Measurements from ENCODE around the gene ZCCHC7.

ZCCHC7 gene

GRCh38 chr9:37206121-37206620 is 85.8 kb downstream of the ZCCHC7 start:
- no peak for DNase-seq (ENCODE audit: low spot score)
- in situ Hi-C loops (cut with MboI; ENCODE audit: low pct_unique_long_range_greater_than_20kb, low sequenced_read_pairs, unreplicated experiment): no loop called here
- no peak for TF ChIP-seq CTCF (IDR thresholded peaks at IDR 0.05; ENCODE audit: extremely low read depth, insufficient read depth, missing control alignments)

GRCh38 chr9:37209431-37210386 is 89.3 kb downstream of the ZCCHC7 start:
- TF ChIP-seq CTCF (IDR thresholded peaks at IDR 0.05; ENCODE audit: extremely low read depth, insufficient read depth, missing control alignments): peak; percentile 17
- DNase-seq (ENCODE audit: low spot score): no peak
- in situ Hi-C loops (cut with MboI; ENCODE audit: low pct_unique_long_range_greater_than_20kb, low sequenced_read_pairs, unreplicated experiment): no loop called here

GRCh38 chr9:37210737-37211523 is 90.6 kb downstream of the ZCCHC7 start:
- TF ChIP-seq CTCF (IDR thresholded peaks at IDR 0.05; ENCODE audit: extremely low read depth, insufficient read depth, missing control alignments): no peak
- in situ Hi-C loops (cut with MboI; ENCODE audit: low pct_unique_long_range_greater_than_20kb, low sequenced_read_pairs, unreplicated experiment): no loop called here
- DNase-seq (ENCODE audit: low spot score): no peak

- TF ChIP-seq CTCF (IDR thresholded peaks at IDR 0.05; ENCODE audit: extremely low read depth, insufficient read depth, missing control alignments): no peak
- in situ Hi-C loops (cut with MboI; ENCODE audit: low pct_unique_long_range_greater_than_20kb, low sequenced_read_pairs, unreplicated experiment): no loop called here
- no peak for DNase-seq (ENCODE audit: low spot score)
Observed at GRCh38 chr9:37212435-37212834, 92.1 kb downstream of the ZCCHC7 start.

GRCh38 chr9:37215381-37215780 is 95.0 kb downstream of the ZCCHC7 start:
- DNase-seq (ENCODE audit: low spot score): no peak
- in situ Hi-C loops (cut with MboI; ENCODE audit: low pct_unique_long_range_greater_than_20kb, low sequenced_read_pairs, unreplicated experiment): no loop called here
- TF ChIP-seq CTCF (IDR thresholded peaks at IDR 0.05; ENCODE audit: extremely low read depth, insufficient read depth, missing control alignments): no peak

GRCh38 chr9:37215830-37216229 is 95.5 kb downstream of the ZCCHC7 start:
- in situ Hi-C loops (cut with MboI; ENCODE audit: low pct_unique_long_range_greater_than_20kb, low sequenced_read_pairs, unreplicated experiment): no loop called here
- no peak for TF ChIP-seq CTCF (IDR thresholded peaks at IDR 0.05; ENCODE audit: extremely low read depth, insufficient read depth, missing control alignments)
- DNase-seq (ENCODE audit: low spot score): no peak
